ENCODE measurements around the gene GRIK3.

Gene GRIK3

DNA sequence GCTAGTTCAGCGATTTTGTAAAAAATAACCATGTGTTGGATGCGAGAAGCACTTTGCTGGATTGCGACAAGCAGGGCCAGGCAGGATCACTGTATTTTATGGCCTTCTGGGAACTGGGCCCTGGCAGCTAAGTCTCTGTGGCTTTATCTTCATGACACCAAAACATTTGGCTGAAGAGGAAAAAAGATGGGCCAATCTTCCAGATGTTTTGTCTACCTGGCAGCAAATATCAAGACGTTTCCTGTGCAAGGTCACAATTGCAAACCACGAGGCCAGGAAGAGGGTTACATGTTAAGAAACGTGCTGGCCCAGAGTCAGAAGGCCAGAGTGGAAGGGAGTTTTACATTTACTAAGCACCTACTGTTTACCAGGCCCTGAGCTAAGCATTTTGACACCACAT lies 22.1 kb downstream of the GRIK3 start:
- DNase-seq (ENCODE audit: low spot score) = no peak

DNA sequence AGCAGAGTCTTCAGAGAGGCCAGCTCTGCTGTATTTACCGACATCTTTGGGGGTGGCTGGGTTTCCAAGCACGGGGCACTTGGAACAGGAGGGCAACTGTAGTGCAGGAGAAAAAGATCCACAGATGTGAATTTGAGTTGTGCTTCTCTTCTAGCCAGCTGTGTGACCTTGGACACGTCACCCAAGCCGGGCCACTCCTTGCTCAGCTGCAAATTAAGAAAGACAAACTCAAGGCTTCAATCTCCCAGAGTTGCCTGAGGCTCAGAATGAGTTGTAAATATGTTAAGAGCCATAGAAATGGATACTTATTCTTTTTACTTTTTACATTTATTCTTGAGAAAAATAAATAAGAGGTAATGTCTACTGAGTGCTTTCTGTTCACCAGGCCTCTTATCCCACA lies 24.3 kb downstream of the GRIK3 start:
- no peak for DNase-seq (ENCODE audit: low spot score)

DNA sequence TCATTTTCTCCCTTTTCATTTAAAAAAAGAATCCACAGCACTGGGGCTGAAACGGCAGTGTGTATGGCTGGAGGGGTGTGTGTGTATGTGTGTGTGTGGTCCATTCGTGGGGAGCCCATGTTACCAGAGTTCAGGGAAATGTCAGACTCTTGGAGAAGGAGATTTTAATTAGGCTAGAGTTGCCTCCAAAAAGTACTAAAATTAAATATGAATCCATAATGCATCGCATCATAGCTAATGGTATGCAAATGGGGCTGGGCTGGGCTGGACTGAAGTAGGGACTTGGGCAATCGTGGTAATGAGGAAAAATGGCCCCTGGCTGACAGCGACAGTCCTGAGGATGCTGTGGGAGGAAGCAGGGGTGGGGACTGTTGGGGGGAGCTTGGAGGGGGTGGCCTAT lies 24.8 kb downstream of the GRIK3 start:
- no peak for DNase-seq (ENCODE audit: low spot score)

DNA sequence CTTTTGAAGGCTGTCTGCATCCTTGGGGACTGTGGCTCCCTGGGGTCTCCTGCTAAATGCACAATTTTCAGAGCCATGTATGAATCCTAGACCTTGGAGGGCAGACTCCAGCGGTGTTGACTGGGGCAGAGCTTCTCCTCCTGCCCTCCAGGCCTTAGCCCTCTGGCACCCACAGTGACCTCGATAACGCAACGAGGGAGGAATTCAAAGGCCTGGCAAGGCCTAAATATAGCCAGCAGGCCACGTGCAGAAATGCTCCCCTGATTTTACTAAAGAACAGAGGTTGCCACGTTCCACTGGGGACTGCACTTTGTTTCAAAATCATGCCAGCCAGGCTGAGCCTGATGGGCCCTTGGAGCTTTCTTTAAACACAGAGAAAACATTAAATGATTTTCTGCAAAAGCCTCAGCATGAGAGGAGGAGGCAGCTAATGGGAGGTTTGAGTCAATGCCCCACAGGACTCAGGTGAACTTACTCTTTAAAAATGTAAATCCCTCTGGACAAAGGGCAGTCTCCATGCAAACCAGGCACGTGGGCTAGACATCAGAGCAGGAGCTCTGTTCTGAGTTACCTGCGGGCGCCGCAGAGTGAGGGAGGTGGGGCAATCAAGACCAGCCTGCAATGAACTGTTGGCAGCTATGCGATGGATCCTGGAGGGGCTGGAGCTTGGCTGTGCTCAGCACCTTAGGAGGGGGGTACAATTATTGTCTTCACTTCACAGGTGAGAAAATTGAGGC lies 28.0 kb downstream of the GRIK3 start:
- DNase-seq (ENCODE audit: low spot score) = no peak

DNA sequence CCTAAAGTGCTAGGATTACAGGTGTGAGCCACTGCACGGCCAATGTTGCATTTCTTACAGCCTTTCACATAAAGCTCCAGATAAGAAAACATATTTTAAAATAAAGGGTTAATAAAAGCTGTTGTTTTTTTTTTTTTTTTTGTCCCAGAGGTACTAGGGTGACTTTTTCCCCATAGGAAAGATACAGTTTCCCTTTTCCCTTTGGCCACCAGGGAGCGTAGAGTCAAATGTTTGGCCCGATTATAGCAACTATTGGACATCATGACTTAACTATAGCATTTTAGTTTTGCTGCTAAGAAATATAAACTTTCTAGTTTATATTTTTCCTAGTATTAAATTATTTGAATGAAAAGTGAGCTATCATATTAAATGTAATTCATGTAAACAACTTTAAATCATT lies 31.4 kb downstream of the GRIK3 start:
- no peak for DNase-seq (ENCODE audit: low spot score)

DNA sequence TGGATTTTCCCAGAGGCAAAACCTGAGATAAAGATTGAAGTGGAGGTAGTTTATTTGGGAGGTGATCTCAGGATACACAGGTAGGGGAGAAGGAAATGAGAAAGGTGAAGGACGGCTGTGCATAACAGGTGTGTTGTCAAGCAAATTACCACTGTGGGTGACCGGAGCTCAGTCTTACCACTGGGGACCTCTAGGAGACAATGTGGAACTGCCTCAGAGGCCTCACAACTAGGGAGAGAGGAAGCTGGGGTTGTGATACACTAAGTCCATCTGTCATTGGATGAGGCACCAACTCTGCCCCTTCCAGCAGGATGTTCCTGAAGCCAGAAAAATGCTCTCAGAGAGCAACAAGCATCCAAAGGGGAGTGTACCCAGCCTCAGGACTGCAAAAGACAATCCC lies 32.6 kb downstream of the GRIK3 start:
- DNase-seq (ENCODE audit: low spot score) = no peak

DNA sequence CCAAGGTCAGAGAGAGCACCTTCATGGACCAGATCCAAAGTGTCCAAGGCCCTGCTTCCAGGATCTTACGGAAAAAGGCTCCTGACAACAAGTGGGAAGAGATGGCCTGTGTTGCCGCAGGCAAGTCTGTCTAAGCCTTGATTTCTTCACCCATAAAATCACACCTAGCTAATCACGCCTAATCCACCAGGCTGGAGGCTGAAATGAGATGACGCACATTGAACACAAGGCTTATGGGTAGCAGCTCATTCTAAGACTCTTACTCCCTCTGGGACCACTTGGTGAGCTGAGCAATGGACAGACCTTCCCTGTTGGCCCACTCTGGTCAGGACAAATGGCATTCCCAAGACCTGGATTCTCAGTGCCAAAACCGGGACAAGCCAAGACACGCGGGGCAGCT lies 38.2 kb downstream of the GRIK3 start:
- no peak for DNase-seq (ENCODE audit: low spot score)

DNA sequence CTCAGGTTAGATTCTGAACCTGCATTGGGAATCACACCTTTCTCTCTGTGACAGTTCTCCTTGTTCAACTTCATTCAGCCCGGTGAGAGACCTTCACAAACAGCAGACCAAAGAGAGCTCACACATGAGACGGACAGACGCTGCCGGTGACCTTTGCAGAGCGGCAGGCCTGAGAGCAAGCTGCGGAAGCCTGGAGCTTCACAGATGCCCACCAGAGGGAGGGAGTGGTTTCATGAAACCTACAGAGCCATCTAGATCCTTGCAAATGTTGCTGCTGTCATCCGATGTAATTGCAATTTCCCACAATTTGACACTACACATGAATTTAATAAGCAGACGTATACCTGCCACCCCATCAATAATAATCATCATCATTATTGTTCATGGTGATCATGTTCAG lies 39.4 kb downstream of the GRIK3 start:
- DNase-seq (ENCODE audit: low spot score) = no peak

DNA sequence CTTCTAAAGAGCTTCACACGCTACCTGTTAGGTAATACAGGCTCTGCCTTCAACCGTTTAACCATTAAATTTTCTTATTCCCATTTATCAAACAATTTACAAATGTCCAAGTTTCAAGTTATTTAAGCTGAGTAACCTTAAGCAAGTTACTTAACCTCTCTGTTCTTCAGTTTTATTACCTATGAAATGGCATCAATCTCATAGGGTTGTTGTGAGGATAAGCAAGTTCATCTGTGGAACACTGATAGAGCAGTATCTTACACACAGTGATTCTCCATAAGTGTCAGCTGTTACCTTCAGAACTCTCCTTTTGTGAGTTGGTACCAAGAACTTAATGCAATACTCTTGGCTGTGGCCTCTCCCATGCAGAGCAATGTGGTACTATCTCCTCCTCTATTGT lies 40.0 kb downstream of the GRIK3 start:
- DNase-seq (ENCODE audit: low spot score) = no peak

DNA sequence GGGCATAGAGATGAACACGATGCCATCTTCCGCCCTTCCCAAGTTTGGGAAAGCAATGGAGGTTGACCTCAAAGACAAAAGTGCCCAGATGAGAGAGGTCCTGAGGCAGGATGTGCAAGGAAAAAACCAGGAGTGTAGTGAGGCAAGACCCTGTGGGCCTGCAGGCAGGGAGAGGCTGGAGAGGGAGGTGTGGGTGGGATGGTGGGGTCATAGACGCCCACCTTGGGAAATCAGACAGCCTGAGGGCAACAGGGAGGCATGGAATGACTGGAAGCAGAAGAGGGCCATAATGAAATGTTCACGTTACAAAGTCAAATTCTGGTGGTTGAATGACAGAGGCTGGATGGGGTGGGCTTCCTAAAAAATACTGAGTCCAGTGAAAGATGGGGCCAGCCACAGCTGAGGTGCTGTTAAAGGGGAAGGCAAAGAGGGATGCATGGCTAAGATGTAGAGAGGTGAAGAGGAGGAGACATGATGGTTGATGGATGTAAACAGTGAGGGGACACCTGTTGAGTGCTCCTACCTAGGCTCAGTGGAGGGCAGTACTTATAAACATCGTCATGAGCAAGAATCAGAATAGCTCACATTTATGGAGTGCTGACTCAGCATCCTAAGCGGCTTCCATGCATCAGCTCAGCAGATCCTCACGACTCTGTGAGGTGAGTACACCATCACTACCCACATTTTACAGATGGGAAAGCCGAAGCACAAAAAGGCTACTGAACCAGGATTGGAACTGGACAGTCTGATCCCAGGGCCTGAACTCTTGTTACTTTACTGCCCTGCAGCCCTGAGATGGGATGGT lies 42.0 kb downstream of the GRIK3 start:
- no peak for DNase-seq (ENCODE audit: low spot score)

DNA sequence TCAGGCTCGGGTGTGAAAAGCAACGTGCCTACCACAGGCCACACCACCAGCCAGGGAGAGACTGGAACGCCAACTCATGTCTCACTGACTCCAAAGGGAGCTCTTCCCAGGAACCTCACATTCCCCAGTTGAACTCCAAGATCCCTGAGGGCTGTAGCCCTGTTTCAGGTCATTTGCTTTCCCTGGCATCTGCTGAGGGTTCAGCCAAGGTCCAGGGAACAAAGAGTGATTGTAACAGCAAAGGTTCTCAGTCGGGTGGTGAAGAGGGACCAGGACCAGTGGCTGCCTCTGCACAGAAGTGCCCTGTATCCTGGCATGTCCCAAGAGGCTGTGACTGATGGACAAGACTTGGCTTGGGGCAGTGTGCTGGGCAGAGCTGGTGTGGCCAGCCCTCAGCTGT lies 42.8 kb downstream of the GRIK3 start:
- DNase-seq (ENCODE audit: low spot score) = no peak

DNA sequence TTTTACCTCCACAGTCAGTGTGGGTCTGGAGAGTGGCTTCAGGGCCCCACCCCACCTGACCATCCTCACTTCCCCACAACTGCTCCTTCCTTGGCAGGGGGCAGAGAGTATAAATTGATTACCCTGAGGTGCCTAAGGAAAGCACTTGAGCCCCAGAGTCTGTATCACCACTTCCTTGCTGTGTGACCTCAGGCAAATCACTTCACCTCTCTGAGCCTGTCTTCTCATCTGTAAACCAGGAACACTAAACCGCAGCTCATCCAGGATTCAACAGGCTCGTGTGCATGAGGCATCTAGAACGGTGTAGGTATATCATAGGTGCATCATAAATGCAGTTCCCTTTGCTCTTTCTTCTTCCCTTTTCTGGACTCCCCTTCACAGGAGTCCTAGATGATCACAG lies 43.4 kb downstream of the GRIK3 start:
- no peak for DNase-seq (ENCODE audit: low spot score)

DNA sequence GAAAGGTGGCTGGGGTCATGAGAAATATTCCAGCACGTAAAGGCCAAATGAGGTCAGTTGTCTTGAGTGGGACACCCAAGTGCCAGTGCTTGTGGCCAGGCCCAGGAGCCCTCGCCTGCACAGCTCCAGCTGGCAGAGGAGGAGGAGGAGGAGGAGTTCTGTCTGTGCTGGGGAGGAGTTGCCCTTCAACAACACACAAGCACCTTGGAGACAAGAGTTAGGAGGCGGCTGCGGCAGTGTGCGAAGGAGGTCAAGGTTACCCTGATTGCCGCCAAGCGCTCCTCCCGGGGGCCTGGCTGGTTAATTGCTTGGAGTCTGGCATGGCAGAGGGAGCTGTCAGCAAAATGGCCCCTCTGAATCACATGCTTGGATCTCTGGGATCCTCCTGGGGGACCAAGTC lies 45.1 kb downstream of the GRIK3 start:
- no peak for DNase-seq (ENCODE audit: low spot score)

DNA sequence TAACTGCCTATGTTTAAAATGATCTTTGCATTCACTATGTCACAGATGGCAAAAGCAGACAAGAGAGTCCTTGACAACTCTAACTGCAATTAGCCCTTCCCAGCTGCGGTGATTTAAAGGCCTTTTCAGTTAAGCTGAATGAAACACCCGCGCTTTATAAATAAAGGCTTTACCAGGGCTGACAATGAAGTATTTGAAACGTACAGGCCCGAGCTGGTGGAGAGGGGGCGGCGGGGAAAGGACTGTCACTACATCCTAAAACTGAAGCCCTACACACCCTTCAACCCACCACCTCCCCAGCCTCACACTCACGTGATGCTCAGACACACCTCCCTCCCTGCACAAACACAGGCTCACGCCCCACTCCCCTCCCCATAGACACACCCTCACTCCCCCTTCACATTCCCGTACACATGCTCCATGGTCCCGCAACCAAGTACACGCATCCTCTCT lies 45.5 kb downstream of the GRIK3 start:
- no peak for DNase-seq (ENCODE audit: low spot score)

DNA sequence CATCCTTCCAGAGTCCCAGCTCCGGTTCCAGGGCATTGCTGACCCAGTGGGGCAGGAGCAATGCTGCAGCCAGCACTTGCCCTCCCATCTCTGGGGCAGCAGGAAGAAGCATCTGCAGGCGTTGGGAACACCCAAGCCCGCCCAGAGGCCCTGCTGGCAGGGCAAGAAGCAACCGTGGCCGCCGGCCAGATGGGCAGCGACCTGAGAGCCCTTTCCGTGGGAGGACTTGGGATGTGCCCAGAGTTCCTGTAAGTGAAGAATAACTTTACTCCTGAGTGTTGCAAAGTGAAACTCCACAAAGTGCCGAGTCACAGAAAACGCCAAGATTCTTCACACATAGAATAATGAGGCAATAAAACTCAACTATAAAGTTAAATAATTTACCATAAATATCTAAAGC lies 46.0 kb downstream of the GRIK3 start:
- DNase-seq (ENCODE audit: low spot score) = no peak

DNA sequence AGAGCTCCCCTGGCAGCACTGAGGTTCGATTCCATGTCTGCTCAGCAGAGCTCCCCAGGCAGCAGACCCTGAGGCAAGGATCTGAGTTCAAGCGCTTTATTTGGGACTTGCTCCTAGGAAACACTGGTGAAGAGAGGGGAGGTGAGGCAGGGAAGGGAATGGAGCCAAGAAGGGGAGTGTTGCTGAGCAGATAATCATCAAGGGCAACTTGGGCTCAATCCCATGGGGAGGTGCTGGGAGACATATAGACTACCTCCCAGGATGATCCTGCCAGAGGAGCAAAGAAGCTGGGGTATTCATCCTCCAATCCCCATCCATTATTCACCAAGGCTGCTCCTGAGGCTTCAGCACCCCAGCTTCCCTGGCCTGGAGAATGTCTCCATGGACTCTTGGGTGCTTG lies 47.0 kb downstream of the GRIK3 start:
- DNase-seq (ENCODE audit: low spot score) = no peak

DNA sequence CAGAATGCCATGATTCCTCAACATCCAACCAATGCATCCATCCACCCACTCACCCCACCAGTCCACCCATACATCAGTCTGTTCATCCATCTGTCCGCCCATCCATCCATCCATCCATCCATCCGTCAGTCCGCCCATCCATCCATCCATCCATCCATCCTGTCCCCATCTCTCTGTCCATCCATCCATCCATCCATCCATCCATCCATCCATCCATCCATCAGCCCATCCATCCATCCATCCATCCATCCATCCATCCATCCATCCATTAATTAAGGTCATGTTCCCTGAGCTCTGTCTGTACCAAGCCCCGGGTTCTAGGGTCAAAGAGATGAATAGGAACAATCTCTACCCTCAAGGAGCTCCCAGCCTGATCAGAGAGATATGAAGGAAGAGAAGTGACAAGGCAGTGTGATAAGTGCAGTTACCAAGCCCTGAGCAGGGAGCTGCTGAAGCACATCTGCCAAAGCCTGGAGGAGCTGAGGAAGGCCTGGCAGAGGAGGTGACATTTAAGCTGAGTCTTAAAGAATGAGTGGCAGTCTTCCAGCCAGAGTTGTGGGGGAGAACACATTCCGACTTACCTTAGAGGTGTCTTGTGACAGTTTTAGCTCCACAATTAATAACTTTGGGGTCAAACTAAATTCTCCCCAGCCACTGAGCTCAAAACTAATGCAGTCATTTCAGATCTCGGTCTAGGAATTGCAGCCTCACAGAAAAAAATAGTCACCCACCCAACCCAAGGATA lies 47.9 kb downstream of the GRIK3 start:
- DNase-seq (ENCODE audit: low spot score) = no peak

DNA sequence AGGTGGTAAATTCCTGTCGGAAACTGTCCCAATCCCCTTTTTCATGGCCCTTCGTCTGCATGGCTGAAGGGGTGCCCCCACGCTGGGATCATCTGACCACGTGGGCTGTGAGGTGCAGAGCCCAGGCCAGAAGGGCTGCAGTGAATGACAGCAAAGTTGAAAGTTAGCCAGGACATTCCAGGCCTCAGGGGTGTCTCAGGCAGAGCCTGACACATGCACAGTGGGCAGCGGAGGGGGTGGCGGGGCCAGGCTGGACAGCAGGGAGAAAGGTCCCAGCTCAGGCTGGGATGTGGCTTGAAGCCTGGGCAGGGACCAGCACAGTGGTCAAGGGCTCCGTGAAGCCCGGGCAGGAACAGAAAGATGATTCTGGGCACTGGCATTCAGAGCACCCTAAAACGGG lies 49.6 kb downstream of the GRIK3 start:
- no peak for DNase-seq (ENCODE audit: low spot score)

DNA sequence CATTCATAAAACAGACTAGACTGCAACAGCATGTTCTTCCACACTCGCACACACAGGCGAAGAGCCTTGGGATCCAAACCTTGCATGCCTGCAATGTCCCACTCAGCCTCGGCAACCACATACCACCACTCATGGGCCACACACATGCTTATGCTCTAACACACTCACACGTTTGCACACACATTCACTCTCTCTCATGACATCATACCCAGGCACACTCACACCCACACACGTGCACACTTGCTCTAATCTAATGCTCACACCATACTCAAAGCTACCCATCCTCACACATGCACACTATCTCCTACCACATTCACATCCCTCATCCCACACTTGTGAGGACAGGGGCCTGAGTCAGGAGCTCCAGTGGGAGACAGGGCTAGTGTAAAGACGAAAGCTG lies 50.3 kb downstream of the GRIK3 start:
- DNase-seq (ENCODE audit: low spot score) = no peak

DNA sequence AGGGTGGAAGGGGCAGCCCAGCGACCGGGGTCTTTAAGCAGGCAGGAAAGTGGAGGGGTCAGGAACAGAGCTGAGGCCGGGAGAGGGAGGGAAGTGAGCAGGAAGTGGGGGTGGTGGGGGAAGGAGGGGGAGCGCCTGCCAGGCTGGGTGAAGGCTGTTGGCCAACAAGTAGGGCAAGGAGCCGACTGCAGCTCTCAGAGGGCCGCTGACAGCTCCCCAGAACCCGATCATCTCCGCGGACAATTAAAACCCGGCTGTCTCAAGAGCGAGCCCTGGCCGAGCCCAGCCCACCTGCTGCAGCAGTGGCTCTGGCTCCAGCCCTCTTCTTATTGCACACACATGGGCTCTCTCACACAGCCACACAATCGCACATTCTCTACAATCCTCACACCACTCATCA lies 51.6 kb downstream of the GRIK3 start:
- no peak for DNase-seq (ENCODE audit: low spot score)

DNA sequence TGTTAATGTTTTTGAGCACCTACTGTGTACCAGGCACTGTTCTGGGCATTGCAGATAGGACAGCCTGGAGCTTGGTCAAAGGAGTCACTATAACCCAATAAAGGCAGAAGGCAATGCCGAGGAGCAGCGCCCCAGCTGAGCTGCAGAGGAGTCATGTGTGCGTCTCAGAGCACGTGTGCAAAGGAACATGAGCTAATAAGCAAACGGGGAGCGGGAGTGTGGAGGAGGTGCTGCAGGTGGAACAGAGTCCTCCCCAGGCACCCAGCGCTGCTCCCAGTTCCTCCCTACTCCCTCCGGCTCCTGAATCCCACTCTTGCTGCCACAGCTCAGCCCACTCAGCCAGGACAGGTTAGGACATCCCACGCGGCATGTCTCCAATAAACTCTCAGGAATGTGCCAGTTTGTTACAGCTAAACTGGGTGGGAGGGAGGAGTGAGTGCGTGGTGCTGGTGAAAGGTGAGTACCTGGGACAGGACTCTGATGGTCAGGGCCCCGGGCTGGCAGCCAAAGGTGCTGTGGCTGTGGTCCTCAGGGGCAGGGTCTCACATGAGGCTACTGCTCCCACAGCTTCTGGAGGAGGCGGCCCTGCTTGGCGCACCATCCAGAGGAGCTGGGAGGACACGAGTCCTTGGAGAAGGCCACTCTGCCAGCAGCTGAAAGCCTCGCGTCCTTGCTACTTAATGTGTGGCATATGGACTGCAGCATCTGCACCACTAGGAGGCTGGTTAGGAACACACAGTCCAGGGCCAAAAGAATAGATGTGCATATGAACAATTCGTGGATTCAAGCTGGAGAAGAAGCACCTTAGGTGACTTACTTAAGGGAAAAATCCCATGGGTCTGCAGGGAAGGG lies 52.3 kb downstream of the GRIK3 start:
- no peak for DNase-seq (ENCODE audit: low spot score)

DNA sequence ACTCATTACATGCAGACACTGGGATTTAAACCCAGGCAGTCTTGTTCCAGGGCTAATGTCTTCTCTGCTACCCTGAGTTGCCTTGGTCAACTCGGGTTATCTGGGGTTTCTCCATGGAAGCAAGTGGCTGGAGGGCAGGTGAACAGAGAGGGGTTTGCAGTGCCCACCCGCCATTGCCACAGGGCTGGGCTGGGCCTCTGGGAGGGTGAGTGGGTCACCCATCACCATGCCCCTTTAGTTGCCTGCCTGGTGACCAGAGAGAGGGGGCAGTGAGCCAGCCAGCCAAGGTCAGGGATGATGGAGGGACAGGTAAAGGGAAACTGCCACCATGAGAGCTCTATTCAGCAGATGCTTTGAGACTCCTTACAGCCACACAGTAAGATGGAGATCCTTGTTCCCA lies 53.2 kb downstream of the GRIK3 start:
- no peak for DNase-seq (ENCODE audit: low spot score)

All from hematopoietic multipotent progenitor cell treated with erythropoietin and hydrocortisone succinate and interleukin-3 and kit ligand, for 17 days (in vitro differentiated cells).